GM12892 (cell line): ENCODE measurements around the gene CFAP46.
"Not testable (repeated sequence)": the region's sequence is repeated elsewhere in the genome, so short reads cannot be mapped to it uniquely, and the experiment has no call there.

Experiments
- POLR2A ChIP-seq: IDR thresholded peaks from 2 replicates; pipeline ENCODE4 v1.6.1; 2011; ENCODE audit warnings: low read depth, low read length, control low read depth
- POLR2AphosphoS5 ChIP-seq: IDR thresholded peaks from 2 replicates; pipeline ENCODE4 v1.6.1; 2011; ENCODE audit warnings: low read depth, low read length, control low read depth

DNA sequence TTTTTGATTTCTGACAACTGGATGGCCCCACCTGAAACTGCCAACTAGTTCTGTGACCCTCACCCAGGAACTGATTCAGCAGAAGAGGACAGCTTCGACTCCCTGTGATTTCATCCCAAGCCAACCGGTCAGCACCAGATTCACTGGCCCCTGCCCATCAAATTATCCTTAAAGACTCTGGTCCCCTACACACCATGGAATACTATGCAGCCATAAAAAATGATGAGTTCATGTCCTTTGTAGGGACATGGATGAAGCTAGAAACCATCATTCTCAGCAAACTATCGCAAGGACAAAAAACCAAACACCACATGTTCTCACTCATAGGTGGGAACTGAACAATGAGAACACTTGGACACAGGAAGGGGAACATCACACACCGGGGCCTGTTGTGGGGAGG lies 13.9 kb upstream of the CFAP46 start:
- not testable (repeated sequence) for TF ChIP-seq POLR2A, POLR2AphosphoS5
